GDM1 (cell line): ENCODE data around the gene FBXL20.
"Not testable (repeated sequence)": the region's sequence is repeated elsewhere in the genome, so short reads cannot be mapped to it uniquely, and the experiment has no call there.

Experiments
- DNase-seq: peaks from one replicate; lab custom pipeline; 2025; lab: John Stamatoyannopoulos, UW

FBXL20 gene

DNA sequence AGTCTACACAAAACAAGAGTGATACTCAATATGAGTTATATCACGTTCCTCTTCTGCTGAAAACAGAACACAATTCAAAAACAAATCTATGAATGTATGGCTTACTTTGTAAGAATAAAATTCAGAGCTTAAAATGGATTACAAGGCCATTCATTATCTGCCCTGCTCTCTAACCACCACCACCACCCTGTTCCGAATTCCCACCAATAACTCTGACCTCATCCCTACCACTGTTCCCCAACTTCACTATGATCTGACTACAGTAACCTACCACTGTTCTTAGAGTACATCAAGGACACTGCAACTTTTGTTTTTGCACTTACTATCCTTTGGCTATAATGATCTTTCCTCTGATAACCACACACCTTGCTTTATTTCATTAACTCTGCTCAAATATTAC is 21.3 kb downstream of the FBXL20 start:
- DNase-seq = no peak

DNA sequence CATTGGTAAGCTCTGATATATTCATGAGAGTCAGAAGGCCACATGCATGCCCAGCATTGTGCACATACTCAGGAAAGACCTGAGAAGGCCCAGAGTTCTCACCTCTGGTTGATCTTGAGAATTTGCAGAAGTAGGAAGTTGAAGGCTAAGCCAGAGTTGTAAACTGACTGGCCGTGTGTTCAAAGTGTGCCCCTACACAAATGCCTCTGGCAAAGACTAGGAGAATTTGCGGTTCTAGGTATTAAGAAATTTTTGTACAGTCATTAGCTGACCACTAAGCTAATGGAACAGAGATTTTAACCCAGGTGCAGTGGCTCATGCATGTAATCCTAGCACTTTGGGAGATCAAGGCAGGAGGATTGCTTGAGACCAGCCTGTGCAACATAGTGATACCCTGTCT is 25.0 kb downstream of the FBXL20 start:
- DNase-seq = no peak

DNA sequence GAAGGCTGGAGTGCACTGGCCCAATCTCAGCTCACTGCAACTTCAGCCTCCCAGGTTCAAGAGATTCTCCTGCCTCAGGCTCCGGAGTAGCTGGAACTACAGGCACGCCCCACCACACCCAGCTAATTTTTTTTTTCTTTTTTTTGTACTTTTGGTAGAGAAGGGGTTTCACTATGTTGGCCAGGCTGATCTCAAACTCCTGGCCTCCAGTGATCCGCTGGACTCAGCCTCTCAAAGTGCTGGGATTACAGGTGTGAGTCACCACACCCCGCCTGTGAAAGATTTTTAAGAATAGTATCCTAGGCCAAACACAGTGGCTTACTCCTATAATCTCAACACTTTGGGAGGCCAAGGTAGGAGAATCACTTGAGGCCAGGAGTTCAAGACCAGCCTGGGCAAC is 33.6 kb downstream of the FBXL20 start:
- not testable (repeated sequence) for DNase-seq

DNA sequence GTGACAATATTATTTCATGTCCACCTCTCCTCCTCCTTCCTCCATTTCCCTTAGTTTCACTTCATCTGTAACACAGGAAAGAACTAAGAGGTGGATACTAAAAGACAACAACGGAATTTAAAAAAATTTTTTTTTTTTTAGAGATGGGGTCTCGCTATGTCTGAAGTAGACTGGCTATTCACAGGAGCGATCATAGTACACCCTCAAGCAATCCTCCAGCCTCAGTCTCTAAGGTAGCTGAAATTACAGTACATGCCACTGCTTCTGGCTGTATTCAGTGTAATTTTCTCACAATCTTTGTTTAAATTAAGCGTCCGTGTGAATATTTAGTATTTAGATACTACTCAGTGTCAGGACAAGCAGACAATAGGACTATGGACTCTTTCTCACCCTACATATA is 35.6 kb downstream of the FBXL20 start:
- no peak for DNase-seq

DNA sequence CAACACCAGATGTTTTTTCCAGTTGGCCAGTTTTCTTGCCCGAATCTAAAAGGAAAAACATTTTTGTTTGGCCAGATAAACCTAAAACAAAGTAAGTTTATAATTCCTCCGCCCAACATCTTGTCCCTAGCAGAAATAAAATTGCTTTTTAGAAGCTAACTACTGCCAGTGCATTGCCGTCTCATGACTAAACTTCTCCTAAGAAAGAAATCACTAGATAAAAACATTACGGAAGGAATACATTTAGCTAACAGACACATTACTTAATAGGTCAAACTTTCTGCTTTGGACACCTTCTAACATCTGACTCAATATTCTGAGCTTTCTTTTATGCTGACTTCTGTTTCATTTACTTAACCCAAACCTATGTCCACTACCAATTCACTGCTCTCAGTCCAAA is 36.2 kb downstream of the FBXL20 start:
- DNase-seq = no peak

DNA sequence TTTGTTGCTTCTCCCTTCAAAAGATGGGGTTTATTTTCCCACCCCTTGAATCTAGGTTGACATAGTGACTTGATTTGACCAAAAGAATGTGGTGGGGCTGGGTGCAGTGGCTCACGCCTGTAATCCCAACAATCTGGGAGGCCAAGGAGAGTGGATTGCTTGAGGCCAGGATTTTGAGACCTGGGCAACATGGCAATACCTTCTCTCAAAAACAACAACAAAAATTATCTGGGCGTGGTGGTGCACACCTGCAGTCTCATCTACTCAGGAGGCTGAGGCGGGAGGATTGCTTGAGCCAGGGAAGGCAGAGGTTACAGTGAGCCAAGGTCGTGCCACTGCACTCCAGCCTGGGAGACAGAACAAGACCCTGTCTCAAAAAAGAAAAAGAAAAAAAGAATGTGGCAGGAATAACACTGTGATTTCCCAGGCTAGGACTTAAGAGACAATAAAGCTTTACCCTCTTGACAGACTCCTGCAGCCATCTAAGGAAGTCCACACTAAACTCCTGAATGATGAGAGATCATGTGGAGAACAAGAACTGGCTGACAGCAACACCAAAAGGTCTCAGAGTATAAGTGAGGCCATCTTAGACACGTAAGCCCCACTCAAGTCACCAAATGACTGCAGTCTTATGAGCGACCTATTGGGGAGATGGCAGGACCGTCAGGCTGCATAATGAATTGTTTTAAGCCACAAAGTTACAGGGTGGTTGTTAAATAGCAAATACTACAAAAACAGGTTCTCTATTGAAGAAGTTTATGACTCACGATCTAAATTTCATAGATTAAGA is 37.0 kb downstream of the FBXL20 start:
- no peak for DNase-seq

DNA sequence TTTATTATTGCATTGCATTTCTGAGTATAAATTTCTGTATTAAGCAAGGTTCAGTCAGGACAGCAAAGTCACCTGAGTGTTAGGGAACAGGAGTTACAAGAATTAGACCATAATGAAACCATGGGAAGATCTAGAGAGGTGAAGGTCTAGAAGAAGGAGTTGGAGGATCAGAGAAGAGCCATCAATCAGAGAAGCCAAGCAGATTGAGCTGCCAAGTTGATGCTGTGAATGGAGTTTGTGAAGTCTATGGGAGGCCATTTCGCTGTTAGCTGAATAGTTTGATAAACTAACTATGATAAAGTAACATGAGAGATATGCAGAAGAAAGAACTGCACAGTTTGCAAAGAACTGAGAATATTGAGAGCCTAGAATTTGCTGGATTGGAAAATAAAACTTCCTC is 40.4 kb downstream of the FBXL20 start:
- DNase-seq = no peak

DNA sequence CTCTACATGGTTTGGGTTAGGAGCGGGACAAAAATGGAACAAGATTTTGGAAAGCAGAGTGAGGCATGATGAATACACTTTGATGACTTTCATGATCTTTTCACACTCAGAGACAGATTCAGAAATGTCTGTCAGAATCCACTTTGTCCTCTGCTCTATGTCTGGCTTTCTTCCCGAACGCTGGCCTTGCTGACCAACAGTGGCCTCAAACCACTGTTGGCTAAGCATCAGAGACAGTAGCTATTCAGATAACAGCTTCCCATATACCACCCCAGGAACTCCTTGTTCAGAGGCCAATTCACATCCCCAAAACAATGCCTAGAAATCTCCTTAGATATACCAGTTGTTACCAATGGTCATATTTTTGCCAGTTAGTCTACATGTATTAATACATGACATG is 40.9 kb downstream of the FBXL20 start:
- no peak for DNase-seq

DNA sequence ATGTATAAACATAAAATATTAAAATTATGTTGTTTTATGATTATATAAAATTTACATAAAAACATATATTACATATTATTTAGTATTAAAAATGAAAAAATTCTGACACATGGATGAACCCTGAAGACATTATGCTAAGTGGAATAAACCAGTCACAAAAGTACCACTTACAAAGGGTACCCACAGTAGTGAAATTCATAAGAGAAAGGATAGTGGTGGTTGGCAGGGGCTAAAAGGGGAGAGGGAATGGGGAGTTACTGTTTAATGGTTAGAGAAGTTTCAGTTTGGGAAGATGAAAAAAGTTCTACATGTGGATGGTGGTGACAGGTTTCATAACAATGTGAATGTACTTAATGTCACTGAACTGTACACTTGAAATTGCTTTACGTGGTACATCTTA is 41.4 kb downstream of the FBXL20 start:
- DNase-seq = no peak

DNA sequence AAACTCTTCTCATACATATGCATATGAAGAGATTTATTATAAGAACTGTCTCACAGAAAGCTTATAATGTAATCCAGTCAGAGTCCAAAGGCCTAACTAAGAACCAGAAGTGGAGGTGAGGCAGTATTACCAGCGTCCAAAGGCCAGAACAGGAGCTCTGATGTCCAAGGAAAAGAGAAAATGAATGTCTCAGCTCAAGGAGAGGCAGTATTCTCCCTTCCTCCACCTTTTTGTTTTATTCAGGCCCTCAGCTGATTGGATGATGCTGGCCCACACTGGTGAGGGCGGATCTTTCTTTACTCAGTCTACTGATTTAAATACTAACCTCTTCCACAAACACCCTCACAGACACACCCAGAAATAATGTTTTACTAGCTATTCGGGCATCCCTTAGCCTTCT is 43.4 kb downstream of the FBXL20 start:
- no peak for DNase-seq

DNA sequence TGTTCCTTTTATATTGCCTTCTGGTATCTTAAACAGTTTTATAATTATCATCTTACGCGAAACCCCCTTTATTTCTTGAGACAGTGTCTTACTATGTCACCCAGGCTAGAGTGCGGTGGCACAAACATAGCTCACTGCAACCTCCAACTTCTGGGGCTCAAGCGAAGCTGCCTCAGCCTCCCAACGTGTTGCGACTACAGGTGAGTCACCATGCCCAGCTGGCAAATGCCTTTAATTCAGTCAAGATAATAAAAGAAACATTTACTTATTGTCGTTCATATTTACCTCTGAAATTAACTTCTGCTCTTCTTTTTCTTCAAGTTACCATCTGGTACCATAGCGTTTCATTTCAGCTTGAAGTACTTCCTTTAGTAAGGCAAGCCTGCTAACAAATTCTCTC is 43.9 kb downstream of the FBXL20 start:
- no peak for DNase-seq

DNA sequence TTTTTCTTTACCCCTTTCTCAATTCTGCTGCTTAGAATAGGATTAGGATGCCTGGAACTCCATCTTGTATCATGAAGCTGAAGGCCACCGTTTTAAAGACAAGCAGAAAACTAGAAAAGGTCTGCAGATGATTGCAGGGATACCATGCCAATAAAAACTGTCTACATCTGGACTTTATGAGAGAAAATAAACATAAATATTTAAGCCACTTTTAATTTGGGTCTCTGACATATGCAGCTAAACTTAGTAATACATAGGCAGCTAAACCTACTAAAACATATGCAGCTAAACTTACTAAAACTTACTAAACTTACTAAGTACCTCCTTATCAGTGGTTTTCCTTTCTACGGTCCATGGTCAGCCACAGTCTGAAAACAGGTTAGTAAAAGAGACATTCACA is 48.4 kb downstream of the FBXL20 start:
- no peak for DNase-seq

DNA sequence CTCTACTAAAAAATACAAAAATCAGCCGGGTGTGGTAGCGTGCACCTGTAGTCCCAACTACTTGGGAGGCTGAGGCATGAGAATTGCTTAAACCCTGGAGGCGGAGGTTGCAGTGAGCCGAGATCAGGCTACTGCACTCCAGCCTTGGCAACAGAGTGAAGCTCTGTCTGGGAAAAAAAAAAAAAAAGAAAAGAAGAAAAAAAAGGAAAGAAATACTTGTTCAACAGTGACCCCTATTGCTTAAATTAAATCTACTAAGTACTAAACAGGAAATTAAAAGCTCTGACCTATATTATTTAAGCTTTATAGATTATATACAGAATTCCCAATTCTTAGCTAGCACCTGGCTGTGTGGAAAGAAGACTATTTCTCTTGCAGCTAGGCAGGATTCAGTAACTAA is 48.9 kb downstream of the FBXL20 start:
- DNase-seq = no peak

DNA sequence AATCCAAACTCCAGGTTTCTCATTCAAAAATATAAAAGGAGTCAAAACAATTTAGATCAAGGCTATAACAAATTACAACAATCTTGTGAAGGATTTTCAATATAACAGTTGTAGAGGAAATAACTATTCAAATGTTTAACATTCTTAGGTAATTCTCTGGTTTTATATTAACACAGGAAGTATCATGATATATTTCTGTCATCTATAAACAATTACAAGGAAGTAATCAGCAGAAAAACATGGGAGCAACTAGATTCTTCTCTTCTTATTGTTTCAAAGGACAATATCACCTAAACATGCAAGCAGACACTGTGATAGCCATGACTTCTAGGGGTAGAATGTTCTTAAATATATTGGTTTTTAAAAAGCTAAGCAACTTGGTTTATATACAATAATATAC is 49.9 kb downstream of the FBXL20 start:
- DNase-seq = no peak

DNA sequence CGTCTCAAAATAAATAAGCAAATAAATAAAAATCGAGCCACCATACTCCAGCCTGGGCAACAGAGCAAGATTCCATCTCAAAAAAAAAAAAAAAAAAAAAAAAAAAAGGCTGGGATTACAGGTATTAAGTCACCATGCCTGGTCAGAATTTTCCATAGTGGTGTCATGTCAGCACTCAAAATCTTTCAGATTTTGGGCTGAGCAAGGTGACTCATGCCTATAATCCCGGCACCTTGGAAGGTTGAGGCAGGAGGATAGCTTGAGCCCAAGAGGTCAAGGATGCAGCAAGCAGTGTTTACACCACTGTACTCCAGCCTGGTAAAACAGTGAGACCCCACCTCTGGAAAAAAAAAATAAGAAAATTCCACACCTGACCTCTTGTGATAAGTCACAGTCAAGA is 52.2 kb downstream of the FBXL20 start:
- DNase-seq = no peak

DNA sequence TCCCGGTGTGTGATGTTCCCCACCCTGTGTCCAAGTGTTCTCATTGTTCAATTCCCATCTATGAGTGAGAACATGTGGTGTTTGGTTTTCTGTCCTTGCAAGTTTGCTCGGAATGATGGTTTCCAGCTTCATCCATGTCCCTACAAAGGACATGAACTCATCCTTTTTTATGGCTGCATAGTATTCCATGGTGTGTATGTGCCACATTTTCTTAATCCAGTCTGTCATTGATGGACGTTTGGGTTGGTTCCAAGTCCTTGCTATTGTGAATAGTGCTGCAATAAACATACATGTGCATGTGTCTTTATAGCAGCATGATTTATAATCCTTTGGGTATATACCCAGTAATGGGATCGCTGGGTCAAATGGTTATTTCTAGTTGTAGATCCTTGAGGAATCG is 54.6 kb downstream of the FBXL20 start:
- DNase-seq = not testable (repeated sequence)

DNA sequence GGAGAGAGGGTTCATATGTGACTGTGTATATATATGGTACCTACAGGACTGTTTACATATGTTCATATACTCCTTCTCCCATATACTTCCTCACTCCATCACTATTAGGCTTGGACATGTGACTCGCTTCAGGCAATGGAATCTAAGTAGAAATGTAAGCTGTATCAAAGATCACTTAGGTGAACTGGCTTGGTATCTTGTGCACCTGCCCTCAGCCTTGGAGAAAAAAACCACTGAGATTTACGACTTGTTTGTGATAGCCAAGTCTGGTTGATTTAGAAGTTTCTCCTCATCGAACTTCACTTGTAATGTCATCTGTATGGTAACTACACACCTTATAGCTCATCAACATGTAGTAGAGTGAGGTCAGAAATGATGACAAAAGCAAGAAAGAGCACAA is 59.9 kb downstream of the FBXL20 start:
- DNase-seq = no peak

DNA sequence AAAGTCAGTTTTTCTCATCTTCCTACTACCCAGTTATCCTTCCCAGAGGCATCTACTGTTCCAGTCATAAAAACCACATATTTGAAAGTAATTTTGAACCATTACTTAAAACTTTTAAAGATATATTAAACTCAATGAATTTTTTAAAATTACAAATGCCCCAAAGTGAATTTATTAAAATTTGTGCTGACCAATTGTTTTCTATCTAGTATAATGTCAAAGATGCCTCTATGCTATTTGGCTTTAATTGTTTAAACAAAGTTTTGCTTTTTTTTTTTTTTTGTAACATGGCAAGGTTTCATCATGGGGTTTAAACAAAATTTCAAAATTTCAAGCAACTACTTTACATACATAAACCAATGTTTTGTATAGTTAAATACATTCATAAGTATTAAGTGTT is 60.7 kb downstream of the FBXL20 start:
- no peak for DNase-seq

DNA sequence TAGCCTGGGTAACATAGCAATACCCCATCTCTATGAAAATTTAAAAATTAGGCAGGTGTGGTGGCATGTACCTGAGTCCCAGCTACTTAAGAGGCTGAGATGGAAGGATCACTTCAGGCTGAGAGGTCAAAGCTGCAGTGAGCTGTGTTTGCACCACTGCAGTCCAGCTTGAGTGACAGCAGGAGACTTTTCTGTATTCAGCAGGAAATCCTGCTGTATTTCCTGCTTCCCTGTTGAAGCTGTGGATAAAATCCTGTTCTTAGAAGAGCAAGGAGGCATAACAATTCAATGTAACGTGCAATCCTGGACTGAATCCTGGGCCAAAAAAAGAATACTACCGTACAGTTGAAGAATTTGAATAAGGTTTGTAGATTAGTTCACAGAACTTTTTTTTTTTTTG is 62.2 kb downstream of the FBXL20 start:
- DNase-seq = no peak

DNA sequence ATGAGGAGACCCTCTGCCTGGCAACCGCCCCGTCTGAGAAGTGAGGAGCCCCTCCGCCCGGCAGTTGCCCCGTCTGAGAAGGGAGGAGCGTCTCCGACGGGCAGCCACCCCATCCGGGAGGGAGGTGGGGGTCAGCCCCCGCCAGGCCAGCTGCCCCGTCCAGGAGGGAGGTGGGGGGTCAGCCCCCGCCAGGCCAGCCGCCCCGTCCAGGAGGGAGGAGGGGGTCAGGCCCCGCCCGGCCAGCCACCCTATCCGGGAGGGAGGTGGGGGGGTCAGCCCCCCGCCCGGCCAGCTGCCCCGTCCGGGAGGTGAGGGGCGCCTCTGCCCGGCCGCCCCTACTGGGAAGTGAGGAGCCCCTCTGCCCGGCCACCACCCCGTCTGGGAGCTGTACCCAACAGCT is 63.8 kb downstream of the FBXL20 start:
- not testable (repeated sequence) for DNase-seq

DNA sequence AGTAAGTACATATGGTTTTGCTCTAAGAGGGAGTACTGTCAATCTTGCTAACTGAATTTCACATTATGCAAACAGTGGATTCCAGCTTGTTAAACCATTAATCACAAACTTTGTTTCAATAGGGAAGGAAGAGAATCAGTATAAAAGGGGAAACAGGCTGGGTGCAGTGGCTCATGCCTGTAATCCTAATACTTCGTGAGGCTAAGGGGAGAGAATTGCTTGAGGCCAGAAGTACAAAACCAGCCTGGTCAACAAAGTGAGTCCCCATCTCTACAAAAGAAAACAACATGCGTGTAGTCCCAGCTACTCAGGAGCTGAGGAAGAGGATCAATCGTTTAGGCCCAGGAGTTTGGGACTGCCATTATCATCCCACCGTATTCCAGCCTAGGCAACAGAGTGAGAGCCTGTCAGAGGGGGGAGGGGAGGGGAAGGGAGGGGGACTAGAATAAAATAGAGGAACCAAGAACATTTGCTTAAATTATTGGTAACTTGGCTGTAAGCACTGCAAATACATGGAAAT is 65.7 kb downstream of the FBXL20 start:
- DNase-seq = peak; percentile 46

DNA sequence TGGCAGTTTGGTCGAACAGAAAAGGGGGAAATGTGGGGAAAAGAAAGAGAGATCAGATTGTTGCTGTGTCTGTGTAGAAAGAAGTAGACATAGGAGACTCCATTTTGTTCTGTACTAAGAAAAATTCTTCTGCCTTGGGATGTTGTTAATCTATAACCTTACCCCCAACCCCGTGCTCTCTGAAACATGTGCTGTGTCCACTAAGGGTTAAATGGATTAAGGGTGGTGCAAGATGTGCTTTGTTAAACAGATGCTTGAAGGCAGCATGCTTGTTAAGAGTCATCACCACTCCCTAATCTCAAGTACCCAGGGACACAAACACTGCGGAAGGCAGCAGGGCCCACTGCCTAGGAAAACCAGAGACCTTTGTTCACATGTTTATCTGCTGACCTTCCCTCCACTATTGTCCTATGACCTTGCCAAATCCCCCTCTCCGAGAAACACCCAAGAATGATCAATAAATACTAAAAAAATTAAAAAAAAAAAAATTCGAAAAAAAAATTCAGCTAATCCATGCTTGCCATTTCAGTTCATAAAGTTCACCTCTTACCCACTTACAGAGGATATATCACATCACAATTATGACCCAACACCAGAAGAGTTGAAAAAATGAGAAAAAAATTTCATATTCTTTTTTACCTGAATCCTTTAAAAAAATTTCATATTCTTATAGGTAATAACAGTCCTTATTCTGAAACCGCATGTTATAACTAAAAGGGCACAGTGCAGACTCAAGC is 67.2 kb downstream of the FBXL20 start:
- not testable (repeated sequence) for DNase-seq

DNA sequence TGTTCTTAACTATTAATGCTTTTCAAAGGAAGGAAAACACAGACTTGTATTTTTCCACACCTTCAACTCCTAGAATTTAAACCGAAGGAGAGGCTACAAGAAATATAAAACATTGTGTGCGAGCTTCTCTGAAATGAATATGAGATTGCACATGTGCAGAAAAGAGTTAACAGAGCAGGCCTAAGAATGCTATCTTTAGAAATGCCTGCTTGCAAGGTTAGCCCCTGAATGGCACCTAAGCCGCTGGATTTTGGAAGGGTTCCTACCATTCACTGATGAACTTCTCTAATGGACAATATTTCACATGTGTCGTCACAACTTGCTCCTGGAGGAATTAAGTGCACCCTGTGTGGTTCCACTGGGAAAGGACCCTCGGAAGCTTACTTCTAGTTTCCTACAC is 69.3 kb downstream of the FBXL20 start:
- DNase-seq = no peak

DNA sequence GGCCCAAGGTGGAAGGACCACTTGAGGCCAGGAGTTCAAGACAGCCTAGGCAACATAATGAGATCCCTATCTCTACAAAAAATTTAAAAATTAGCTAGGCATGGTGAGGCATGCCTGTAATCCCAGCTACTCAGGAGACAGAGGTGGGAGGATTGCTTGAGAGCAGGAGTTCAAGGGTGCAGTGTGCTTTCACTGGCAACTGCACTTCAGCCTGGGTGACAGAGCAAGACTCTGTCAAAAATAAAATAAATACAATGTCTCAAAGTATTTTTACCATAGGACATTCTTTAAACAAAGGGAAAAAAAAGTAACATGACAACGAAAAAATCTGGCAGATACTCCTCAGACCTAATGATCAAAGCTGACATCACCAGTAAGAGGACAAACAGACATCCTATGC is 72.6 kb downstream of the FBXL20 start:
- no peak for DNase-seq
